ENCODE data around the gene SLC16A3. TPM values are rescaled to one million over a fixed set of nuclear protein-coding genes. Genes with fewer than 3 reads are reported as not detected.

The SLC16A3 gene
- total and polyA plus RNA-seq, 4 donors, result 1.1 to 10.5 (median 8.8) TPM

DNA sequence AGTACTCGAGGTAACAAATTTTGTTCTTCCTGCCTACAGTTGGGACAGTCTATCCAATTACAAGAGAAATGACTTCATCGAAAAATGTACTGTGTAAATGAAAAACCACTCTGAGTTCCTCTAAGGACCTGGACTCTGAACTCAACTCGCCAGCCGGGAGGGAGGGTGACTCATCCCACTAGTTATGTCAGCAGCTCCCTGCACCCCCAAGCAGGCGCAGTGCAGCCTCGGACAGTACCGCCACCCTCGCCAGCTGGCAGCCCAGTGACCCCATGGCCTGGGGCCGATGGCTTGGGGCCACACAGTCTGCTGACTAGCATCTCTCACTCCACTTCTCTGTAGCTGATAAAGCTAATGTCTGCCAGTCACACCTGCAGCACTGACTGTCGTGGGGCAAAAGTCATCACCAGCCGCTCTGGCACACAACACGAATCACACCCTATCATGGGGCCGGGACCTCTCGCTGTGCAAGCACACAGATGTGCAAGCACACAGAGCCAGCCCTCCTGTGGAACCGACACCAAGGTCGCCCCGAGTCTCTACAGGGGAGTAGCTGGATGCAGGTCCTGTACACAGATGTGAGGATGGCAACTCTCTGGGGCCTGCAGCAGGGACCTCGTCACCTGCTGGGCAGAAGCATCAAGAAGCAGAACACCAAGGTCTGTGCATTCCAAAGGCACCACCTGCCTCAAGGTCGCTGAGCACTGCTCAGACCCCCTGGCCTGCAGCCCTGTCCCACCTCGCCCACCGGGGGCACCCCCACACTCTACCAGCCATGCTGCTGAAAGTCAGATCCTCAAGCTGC is 38.9 kb downstream of the SLC16A3 start:
- Histone ChIP-seq H3K9ac (ENCODE audit: low read depth in 1 of 2, low read length in 2 of 2) (peak overlapping the region; percentile 58 to 92), H3K9me3 (ENCODE audit: control insufficient read depth in 4 of 4, low read length in 3 of 4) (no peaks in the 10 kb centered on the region), H3K36me3 (ENCODE audit: control insufficient read depth in 4 of 4, insufficient read depth in 3 of 4, low read depth in 1 of 4, low read length in 3 of 4) (peaks cover 2 to 22% (median 20%) of the 10 kb centered on the region in 4 donors), H3K27ac (ENCODE audit: low read depth in 1 of 2, low read length in 2 of 2) (peak overlapping the region; percentile 94 to 100), H3K27me3 (ENCODE audit: control insufficient read depth in 4 of 4, insufficient read depth in 4 of 4, low read length in 3 of 4) (no peaks in the 10 kb centered on the region), H3K4me1 (ENCODE audit: control insufficient read depth in 4 of 4, insufficient read depth in 4 of 4, low read length in 3 of 4) (peaks cover 21 to 63% (median 52%) of the 10 kb centered on the region in 4 donors), H3K4me3 (ENCODE audit: low read depth in 1 of 3, low read length in 3 of 3) (no peak overlapping the region)
- DNase-seq (ENCODE audit: low spot score), result peak; percentile 72
- TF ChIP-seq TAF1 (conservative IDR thresholded peaks at IDR 0.05) (no peak), YY1 (IDR thresholded peaks at IDR 0.05) (peak; percentile 90), ZBTB33 (IDR thresholded peaks at IDR 0.05) (peak; percentile 93), CTCF (IDR thresholded peaks at IDR 0.05; ENCODE audit: low read depth, low read length, missing input control) (no peak), HNF4A (conservative IDR thresholded peaks at IDR 0.05) (peak; percentile 97 to 98), GABPA (IDR thresholded peaks at IDR 0.05 in 1 of 2, conservative IDR thresholded peaks at IDR 0.05 in 1 of 2) (peak in 1 of 2 donors; percentile 69), FOXA2 (IDR thresholded peaks at IDR 0.05) (peak; percentile 56), RAD21 (IDR thresholded peaks at IDR 0.05) (peak; percentile 49 to 63), JUND (IDR thresholded peaks at IDR 0.05) (peak; percentile 100), MAX (IDR thresholded peaks at IDR 0.05) (peak; percentile 97), SP1 (IDR thresholded peaks at IDR 0.05) (peak; percentile 99), EGR1 (IDR thresholded peaks at IDR 0.05; ENCODE audit: low read depth in 2 of 2) (peak in 1 of 2 donors; percentile 80), NR2F2 (IDR thresholded peaks at IDR 0.05) (peak; percentile 83), HNF4G (IDR thresholded peaks at IDR 0.05) (peak; percentile 95), FOXA1 (IDR thresholded peaks at IDR 0.05) (peak; percentile 86), RXRA (IDR thresholded peaks at IDR 0.05) (peak; percentile 99 to 100)
- TF ChIP-seq, protein P1, sequence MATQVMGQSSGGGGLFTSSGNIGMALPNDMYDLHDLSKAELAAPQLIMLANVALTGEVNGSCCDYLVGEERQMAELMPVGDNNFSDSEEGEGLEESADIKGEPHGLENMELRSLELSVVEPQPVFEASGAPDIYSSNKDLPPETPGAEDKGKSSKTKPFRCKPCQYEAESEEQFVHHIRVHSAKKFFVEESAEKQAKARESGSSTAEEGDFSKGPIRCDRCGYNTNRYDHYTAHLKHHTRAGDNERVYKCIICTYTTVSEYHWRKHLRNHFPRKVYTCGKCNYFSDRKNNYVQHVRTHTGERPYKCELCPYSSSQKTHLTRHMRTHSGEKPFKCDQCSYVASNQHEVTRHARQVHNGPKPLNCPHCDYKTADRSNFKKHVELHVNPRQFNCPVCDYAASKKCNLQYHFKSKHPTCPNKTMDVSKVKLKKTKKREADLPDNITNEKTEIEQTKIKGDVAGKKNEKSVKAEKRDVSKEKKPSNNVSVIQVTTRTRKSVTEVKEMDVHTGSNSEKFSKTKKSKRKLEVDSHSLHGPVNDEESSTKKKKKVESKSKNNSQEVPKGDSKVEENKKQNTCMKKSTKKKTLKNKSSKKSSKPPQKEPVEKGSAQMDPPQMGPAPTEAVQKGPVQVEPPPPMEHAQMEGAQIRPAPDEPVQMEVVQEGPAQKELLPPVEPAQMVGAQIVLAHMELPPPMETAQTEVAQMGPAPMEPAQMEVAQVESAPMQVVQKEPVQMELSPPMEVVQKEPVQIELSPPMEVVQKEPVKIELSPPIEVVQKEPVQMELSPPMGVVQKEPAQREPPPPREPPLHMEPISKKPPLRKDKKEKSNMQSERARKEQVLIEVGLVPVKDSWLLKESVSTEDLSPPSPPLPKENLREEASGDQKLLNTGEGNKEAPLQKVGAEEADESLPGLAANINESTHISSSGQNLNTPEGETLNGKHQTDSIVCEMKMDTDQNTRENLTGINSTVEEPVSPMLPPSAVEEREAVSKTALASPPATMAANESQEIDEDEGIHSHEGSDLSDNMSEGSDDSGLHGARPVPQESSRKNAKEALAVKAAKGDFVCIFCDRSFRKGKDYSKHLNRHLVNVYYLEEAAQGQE (IDR thresholded peaks at IDR 0.05), result peak; percentile 83
- TF ChIP-seq, protein P2, sequence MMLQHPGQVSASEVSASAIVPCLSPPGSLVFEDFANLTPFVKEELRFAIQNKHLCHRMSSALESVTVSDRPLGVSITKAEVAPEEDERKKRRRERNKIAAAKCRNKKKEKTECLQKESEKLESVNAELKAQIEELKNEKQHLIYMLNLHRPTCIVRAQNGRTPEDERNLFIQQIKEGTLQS (IDR thresholded peaks at IDR 0.05), result peak; percentile 99
- 15% methylated on average over 21 of the region's 21 CpGs for WGBS
